Cardiac septum (tissue), 1 donor: ENCODE results near the gene PIWIL1. TPM values are rescaled to one million over a fixed set of nuclear protein-coding genes. Genes with fewer than 3 reads are reported as not detected.

Experiments used
- DNase-seq: peaks from one replicate; pipeline ENCODE4 v3.0.0-alpha.2; 2020; ENCODE audit warnings: low spot score
- intact Hi-C: fragments of 100-400 bp; cut with DNase I; formaldehyde crosslinking; loops from one replicate; pipeline ENCODE4 v1.14.0; 2022
- long read RNA-seq: library from polyadenylated mRNA; unstranded; transcript quantifications from one replicate; pipeline ENCODE4 v2.0.0, GENCODE V29; 2021
- total RNA-seq: library from RNA; stranded (reverse); fragmentation: NEBNext Ultra II Directional; extraction: Animal tissue kit (Norgen Biotek cat#: 25700); gene quantifications from one replicate; pipeline ENCODE4 v1.2.1, GENCODE V29; 2021
- donor health status: DM: no; HTN: no; CAD: no.

PIWIL1 gene
- not detected for total RNA-seq
- long read RNA-seq = 0 reads

GRCh38 chr12:130337488-130338303, at the start of gene PIWIL1:
Gene PIWIL1, plus strand, starts transcription at chr12:130337887. Its CDS starts 4,705 bp downstream, at chr12:130342592.
- DNase-seq = no peak
- intact Hi-C loops = no loop called here

- intact Hi-C loops = no loop called here
- no peak for DNase-seq
Observed at GRCh38 chr12:130288206-130288605, 49.5 kb upstream of the PIWIL1 start.

GRCh38 chr12:130288691-130289090, 49.0 kb upstream of the PIWIL1 start:
- DNase-seq = no peak

GRCh38 chr12:130290114-130290513, 47.6 kb upstream of the PIWIL1 start:
- DNase-seq = no peak
- intact Hi-C loops = no loop called here

More at GRCh38 chr12:130288691-130289090, 49.0 kb upstream of the PIWIL1 start:
- intact Hi-C loops = no loop called here

- intact Hi-C loops = no loop called here
Observed at GRCh38 chr12:130298322-130299021, 39.2 kb upstream of the PIWIL1 start.

GRCh38 chr12:130299574-130299973, 38.1 kb upstream of the PIWIL1 start:
- no peak for DNase-seq
- intact Hi-C loops = no loop called here

More at GRCh38 chr12:130298322-130299021, 39.2 kb upstream of the PIWIL1 start:
- DNase-seq = no peak

GRCh38 chr12:130300090-130300489, 37.6 kb upstream of the PIWIL1 start:
- no peak for DNase-seq
- intact Hi-C loops = no loop called here

GRCh38 chr12:130300737-130301535, 36.8 kb upstream of the PIWIL1 start:
- DNase-seq = peak; percentile 43
- intact Hi-C loops = no loop called here

- intact Hi-C loops = no loop called here
- peak; percentile 31 for DNase-seq
Observed at GRCh38 chr12:130301559-130301958, 36.1 kb upstream of the PIWIL1 start.

- intact Hi-C loops = no loop called here
- DNase-seq = no peak
Observed at GRCh38 chr12:130303781-130304180, 33.9 kb upstream of the PIWIL1 start.

GRCh38 chr12:130307859-130308258, 29.8 kb upstream of the PIWIL1 start:
- intact Hi-C loops = no loop called here
- peak; percentile 58 for DNase-seq

GRCh38 chr12:130308393-130308792, 29.3 kb upstream of the PIWIL1 start:
- DNase-seq = no peak
- intact Hi-C loops = no loop called here

- intact Hi-C loops = no loop called here
- DNase-seq = no peak
Observed at GRCh38 chr12:130316251-130316650, 21.4 kb upstream of the PIWIL1 start.

GRCh38 chr12:130320536-130320935, 17.2 kb upstream of the PIWIL1 start:
- intact Hi-C loops = no loop called here
- DNase-seq = no peak

GRCh38 chr12:130322263-130322662, 15.4 kb upstream of the PIWIL1 start:
- DNase-seq = no peak
- intact Hi-C loops = no loop called here

GRCh38 chr12:130330685-130331084, 7.0 kb upstream of the PIWIL1 start:
- intact Hi-C loops = no loop called here
- no peak for DNase-seq

GRCh38 chr12:130331146-130331545, 6.5 kb upstream of the PIWIL1 start:
- DNase-seq = no peak
- intact Hi-C loops = no loop called here

- intact Hi-C loops = no loop called here
- no peak for DNase-seq
Observed at GRCh38 chr12:130333341-130333740, 4.3 kb upstream of the PIWIL1 start.

GRCh38 chr12:130334399-130334798, 3.3 kb upstream of the PIWIL1 start:
- intact Hi-C loops = loop anchor here (2.0 kb wide), 1 partner anchor 286 kb away; no protein-coding TSS in a partner anchor
- no peak for DNase-seq

GRCh38 chr12:130334937-130335336, 2.8 kb upstream of the PIWIL1 start:
- intact Hi-C loops = loop anchor here (2.0 kb wide), 1 partner anchor 286 kb away; no protein-coding TSS in a partner anchor
- DNase-seq = no peak
